Measurements from ENCODE around the gene MAP1A. TPM values are rescaled to one million over a fixed set of nuclear protein-coding genes. Genes with fewer than 3 reads are reported as not detected.
A peak's percentile ranks its signal among the peaks of the same experiment; 100 is the strongest.

MAP1A gene
- total RNA-seq, 2 donors from 2014 or later: 0.66 to 1.1 TPM

DNA sequence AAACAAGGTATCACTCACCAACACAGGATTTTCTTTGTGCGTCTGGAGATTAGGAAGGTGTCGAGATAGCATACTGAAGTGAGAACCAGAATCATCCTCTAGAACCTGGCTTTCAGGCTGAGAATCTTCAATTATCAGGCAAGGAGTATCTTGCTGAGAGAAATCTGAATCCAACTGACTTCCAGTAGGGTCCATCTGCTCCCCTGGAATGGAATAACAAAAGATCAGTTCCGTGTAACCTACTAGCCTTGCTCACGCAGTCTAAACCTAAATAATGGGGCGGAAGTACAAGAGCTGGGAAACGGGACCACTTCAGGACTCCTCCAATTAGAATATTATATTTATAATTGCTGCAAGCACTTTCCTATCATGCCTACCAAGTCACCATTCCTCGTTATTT, 25.1 kb upstream of the MAP1A start:
- Histone ChIP-seq H3K4me1 (ENCODE audit: control insufficient read depth, insufficient read depth, low read length) (no peaks in the 10 kb centered on the region), H3K27me3 (ENCODE audit: control insufficient read depth, insufficient read depth, low read length, poor library complexity, severe bottlenecking) (no peaks in the 10 kb centered on the region), H3K36me3 (ENCODE audit: control insufficient read depth, insufficient read depth, low read length) (peaks cover 38% of the 10 kb centered on the region), H3K9me3 (ENCODE audit: control insufficient read depth, low read length) (no peaks in the 10 kb centered on the region), H3K27ac (ENCODE audit: low read depth, low read length) (peak overlapping the region; percentile 97), H3K4me3 (ENCODE audit: low read length) (peak overlapping the region; percentile 90), H3K9ac (ENCODE audit: extremely low read depth, low read length, poor library complexity, severe bottlenecking) (peak overlapping the region; percentile 96)
- Mint-ChIP-seq H3K9me3 (no peaks in the 10 kb centered on the region), H3K36me3 (ENCODE audit: low read depth) (peaks cover 43% of the 10 kb centered on the region), H3K4me1 (peaks cover 26% of the 10 kb centered on the region), H3K4me3 (peak overlapping the region; percentile 98), H3K27ac (peak overlapping the region; percentile 100), H3K27me3 (ENCODE audit: insufficient read depth) (peaks cover under 1% of the 10 kb centered on the region)
- whole genome bisulfite sequencing, 2 experiments (ENCODE audit: insufficient coverage in 1 of 2, insufficient read length in 1 of 2): 0 to 26% methylated on average over 2 to 7 of the region's 7 CpGs
- no peak for TF ChIP-seq CTCF (conservative IDR thresholded peaks at IDR 0.05)
- peak; percentile 69 for DNase-seq

DNA sequence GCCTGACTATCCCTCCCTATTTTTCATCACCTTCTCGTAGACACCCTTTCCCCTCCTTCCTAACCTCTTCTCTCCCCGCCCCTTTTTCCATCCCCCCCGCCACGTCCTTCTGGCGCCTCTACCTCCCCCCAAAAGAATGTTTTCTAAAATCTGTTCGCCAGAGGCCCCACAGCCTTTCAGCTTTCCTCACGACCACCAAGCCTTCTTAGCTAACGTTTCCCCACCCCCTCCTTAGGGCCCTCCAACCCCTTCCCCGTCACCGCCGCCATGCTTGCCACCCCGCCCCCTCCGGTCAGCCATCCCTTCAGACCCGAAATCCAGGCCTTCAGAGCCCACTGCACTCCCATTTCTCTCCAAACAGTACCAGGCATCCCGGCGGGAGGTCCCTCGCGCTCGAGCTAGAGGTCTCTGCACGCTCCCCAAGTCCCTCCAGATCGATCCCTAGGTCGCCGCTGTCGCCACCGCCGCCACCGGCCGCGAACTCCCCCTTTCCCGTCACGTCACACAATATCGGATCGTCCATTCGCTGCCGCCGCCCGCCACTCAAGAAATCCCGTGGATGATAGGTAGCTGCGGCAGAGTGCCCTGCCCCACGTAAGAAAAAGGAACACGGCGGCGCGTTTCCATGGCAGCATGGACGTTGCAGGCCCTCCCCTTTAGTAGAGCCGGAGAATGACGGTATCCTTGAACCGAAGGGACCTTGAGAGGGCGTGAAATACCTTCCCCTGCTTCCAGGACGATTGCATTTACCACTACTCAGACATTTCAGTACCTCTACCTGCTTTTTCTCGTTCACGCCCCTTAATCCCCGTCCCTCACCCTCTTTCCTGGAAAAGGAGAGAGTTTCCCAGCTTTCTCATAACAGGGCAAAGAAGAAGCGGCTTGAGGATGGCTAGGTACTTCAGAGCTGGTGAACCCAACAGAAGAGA, 24.5 kb upstream of the MAP1A start, which contains the start of gene TP53BP1:
Gene TP53BP1 (minus strand): TSS at position 484 of the 929 bp plus-strand sequence. CDS start 113 bp downstream, at position 371.
- TF ChIP-seq CTCF (conservative IDR thresholded peaks at IDR 0.05): no peak
- no peaks in the 10 kb centered on the region for H3K27me3 ChIP-seq (ENCODE audit: control insufficient read depth, insufficient read depth, low read length, poor library complexity, severe bottlenecking)
- peak within 1 kb of the TSS; percentile 97 for H3K27ac ChIP-seq (ENCODE audit: low read depth, low read length)
- peak within 1 kb of the TSS; percentile 90 for H3K4me3 ChIP-seq (ENCODE audit: low read length)
- peak; percentile 99 for DNase-seq
- 1 to 2% methylated on average over 19 to 54 of the region's 54 CpGs for WGBS, 2 experiments (ENCODE audit: insufficient coverage in 1 of 2, insufficient read length in 1 of 2)
- H3K9ac ChIP-seq (ENCODE audit: extremely low read depth, low read length, poor library complexity, severe bottlenecking): peak within 1 kb of the TSS; percentile 96
- Mint-ChIP-seq H3K9me3 (no peaks in the 10 kb centered on the region), H3K36me3 (ENCODE audit: low read depth) (peaks cover 36% of the 10 kb centered on the region), H3K4me1 (peaks cover 26% of the 10 kb centered on the region), H3K27ac (peak within 1 kb of the TSS; percentile 100), H3K4me3 (peak within 1 kb of the TSS; percentile 98), H3K27me3 (ENCODE audit: insufficient read depth) (peaks cover 2% of the 10 kb centered on the region)
- no peaks in the 10 kb centered on the region for H3K4me1 ChIP-seq (ENCODE audit: control insufficient read depth, insufficient read depth, low read length)
- H3K9me3 ChIP-seq (ENCODE audit: control insufficient read depth, low read length): no peaks in the 10 kb centered on the region
- H3K36me3 ChIP-seq (ENCODE audit: control insufficient read depth, insufficient read depth, low read length): peaks cover 31% of the 10 kb centered on the region

DNA sequence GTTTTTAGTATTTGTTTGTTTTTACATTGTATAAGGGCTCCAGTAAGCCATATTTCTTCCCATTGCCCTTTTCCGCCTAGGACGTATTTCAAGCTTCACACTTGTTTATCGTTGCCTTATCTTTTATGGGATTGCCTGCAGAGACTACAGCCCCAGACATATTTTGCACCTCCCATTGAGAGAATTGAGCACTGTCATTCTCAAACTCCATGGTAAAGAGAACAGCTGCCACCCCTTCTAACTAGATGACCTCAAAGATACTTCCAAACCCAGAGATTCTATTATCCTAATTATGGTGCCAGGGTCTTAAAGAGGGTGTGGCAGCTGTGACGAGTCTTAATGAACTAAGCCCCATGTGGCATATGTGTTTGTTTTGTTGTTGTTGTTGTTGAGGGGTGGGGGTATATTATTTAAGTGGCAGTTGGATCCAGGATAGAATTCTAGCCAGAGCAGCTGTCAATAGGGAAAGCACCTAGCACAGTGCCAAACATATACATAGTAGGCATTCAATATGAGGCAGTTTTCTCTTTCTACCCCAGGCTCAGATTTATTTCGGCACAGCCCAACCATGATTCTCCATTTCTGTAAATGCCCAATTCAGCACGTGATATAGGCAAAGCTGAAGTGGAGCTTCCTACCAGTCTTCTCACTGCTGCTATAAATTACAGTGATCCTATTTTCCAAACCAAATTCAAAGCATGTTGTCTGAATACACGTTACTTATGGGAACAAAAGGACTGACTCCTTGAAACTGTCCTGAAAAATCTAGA, 23.5 kb upstream of the MAP1A start:
- Histone ChIP-seq H3K27me3 (ENCODE audit: control insufficient read depth, insufficient read depth, low read length, poor library complexity, severe bottlenecking) (no peaks in the 10 kb centered on the region), H3K27ac (ENCODE audit: low read depth, low read length) (peak overlapping the region; percentile 83), H3K4me3 (ENCODE audit: low read length) (peak overlapping the region; percentile 90), H3K4me1 (ENCODE audit: control insufficient read depth, insufficient read depth, low read length) (no peaks in the 10 kb centered on the region), H3K9ac (ENCODE audit: extremely low read depth, low read length, poor library complexity, severe bottlenecking) (peak overlapping the region; percentile 96), H3K9me3 (ENCODE audit: control insufficient read depth, low read length) (no peaks in the 10 kb centered on the region), H3K36me3 (ENCODE audit: control insufficient read depth, insufficient read depth, low read length) (peaks cover 22% of the 10 kb centered on the region)
- Mint-ChIP-seq H3K4me3 (peak overlapping the region; percentile 98), H3K27ac (peak overlapping the region; percentile 100), H3K9me3 (no peaks in the 10 kb centered on the region), H3K4me1 (peaks cover 26% of the 10 kb centered on the region), H3K36me3 (ENCODE audit: low read depth) (peaks cover 26% of the 10 kb centered on the region), H3K27me3 (ENCODE audit: insufficient read depth) (peaks cover 2% of the 10 kb centered on the region)
- WGBS, 2 experiments (ENCODE audit: insufficient coverage in 1 of 2, insufficient read length in 1 of 2): 80 to 90% methylated on average over 5 to 7 of the region's 7 CpGs
- no peak for DNase-seq
- TF ChIP-seq CTCF (conservative IDR thresholded peaks at IDR 0.05): no peak

Measured in endodermal cell (in vitro differentiated cells).